Measurements from ENCODE around the gene CFAP74.
A peak's percentile ranks its signal among the peaks of the same experiment; 100 is the strongest.

Gene CFAP74

GRCh38 chr1:1891349-1892078 lies 112.1 kb downstream of the CFAP74 start (continued):
- TF ChIP-seq, protein P1, sequence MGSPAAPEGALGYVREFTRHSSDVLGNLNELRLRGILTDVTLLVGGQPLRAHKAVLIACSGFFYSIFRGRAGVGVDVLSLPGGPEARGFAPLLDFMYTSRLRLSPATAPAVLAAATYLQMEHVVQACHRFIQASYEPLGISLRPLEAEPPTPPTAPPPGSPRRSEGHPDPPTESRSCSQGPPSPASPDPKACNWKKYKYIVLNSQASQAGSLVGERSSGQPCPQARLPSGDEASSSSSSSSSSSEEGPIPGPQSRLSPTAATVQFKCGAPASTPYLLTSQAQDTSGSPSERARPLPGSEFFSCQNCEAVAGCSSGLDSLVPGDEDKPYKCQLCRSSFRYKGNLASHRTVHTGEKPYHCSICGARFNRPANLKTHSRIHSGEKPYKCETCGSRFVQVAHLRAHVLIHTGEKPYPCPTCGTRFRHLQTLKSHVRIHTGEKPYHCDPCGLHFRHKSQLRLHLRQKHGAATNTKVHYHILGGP (tag by site-specific recombination; IDR thresholded peaks at IDR 0.05): no peak
- TF ChIP-seq ZBTB20 (tag by site-specific recombination; IDR thresholded peaks at IDR 0.05): peak; percentile 77; the same call in 1 of the 2 replicates
- 0 out of 2 replicates have a peak, but pooled peaks have one; percentile 54 for TF ChIP-seq ZSCAN5A (tag by site-specific recombination; IDR thresholded peaks at IDR 0.05)
- TF ChIP-seq, protein P2, sequence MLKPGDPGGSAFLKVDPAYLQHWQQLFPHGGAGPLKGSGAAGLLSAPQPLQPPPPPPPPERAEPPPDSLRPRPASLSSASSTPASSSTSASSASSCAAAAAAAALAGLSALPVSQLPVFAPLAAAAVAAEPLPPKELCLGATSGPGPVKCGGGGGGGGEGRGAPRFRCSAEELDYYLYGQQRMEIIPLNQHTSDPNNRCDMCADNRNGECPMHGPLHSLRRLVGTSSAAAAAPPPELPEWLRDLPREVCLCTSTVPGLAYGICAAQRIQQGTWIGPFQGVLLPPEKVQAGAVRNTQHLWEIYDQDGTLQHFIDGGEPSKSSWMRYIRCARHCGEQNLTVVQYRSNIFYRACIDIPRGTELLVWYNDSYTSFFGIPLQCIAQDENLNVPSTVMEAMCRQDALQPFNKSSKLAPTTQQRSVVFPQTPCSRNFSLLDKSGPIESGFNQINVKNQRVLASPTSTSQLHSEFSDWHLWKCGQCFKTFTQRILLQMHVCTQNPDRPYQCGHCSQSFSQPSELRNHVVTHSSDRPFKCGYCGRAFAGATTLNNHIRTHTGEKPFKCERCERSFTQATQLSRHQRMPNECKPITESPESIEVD (tag by site-specific recombination; IDR thresholded peaks at IDR 0.05): no peak
- 0 out of 2 replicates have a peak, but pooled peaks have one; percentile 31 for TF ChIP-seq ZNF366 (tag by site-specific recombination; conservative IDR thresholded peaks at IDR 0.05)
- TF ChIP-seq ZNF391 (tag by site-specific recombination; IDR thresholded peaks at IDR 0.05; ENCODE audit: borderline replicate concordance, low read depth): no peak
- TF ChIP-seq KLF7 (tag by site-specific recombination; IDR thresholded peaks at IDR 0.05; ENCODE audit: borderline replicate concordance): peak; percentile 43; the same call in 1 of the 2 replicates
- TF ChIP-seq ZNF544 (tag by site-specific recombination; IDR thresholded peaks at IDR 0.05): no peak
- peak; percentile 75 for TF ChIP-seq KLF1 (tag by site-specific recombination; IDR thresholded peaks at IDR 0.05)
- TF ChIP-seq ZNF747 (tag by site-specific recombination; IDR thresholded peaks at IDR 0.05): no peak
- TF ChIP-seq ZNF521 (tag by site-specific recombination; IDR thresholded peaks at IDR 0.05): no peak
- peak; percentile 68 for TF ChIP-seq ZBTB8A (tag by site-specific recombination; IDR thresholded peaks at IDR 0.05)
- no peak for TF ChIP-seq ZNF157 (tag by site-specific recombination; IDR thresholded peaks at IDR 0.05)
- no peak for TF ChIP-seq ZSCAN4 (tag by site-specific recombination; IDR thresholded peaks at IDR 0.05)
- TF ChIP-seq ZNF239 (tag by site-specific recombination; IDR thresholded peaks at IDR 0.05): no peak
- no peak for TF ChIP-seq GFI1B (tag by site-specific recombination; IDR thresholded peaks at IDR 0.05)
- no peak for TF ChIP-seq ZSCAN18 (tag by site-specific recombination; IDR thresholded peaks at IDR 0.05)
- peak; percentile 80 for TF ChIP-seq SP3 (tag by site-specific recombination; IDR thresholded peaks at IDR 0.05)
- 0 out of 2 replicates have a peak, but pooled peaks have one; percentile 11 for TF ChIP-seq ZEB2 (tag by site-specific recombination; IDR thresholded peaks at IDR 0.05)
- no peak for TF ChIP-seq ZNF133 (tag by site-specific recombination; IDR thresholded peaks at IDR 0.05)
- no peak for TF ChIP-seq GLI4 (tag by site-specific recombination; IDR thresholded peaks at IDR 0.05)
- no peak for TF ChIP-seq SETDB1 (IDR thresholded peaks at IDR 0.05; ENCODE audit: insufficient read length, low read length)
- no peak for TF ChIP-seq ZFP37 (tag by site-specific recombination; IDR thresholded peaks at IDR 0.05)
- TF ChIP-seq BCL11A (tag by site-specific recombination; IDR thresholded peaks at IDR 0.05; ENCODE audit: low read depth): no peak
- TF ChIP-seq ZFHX2 (tag by site-specific recombination; conservative IDR thresholded peaks at IDR 0.05): peak; percentile 91
